A549 (cell line): ENCODE data around the gene ARHGAP4. TPM values are rescaled to one million over a fixed set of nuclear protein-coding genes. Genes with fewer than 3 reads are reported as not detected.

ENCODE experiments used
- ATAC-seq, 2 experiments: fragments of 200-7000 bp in 1 of 2; fragments of >200 bp in 1 of 2; cut with Nextera tagmentation in 1 of 2; cut with Tn5 transposase in 1 of 2; 3 replicates each; pipeline versions ENCODE4 v1.8.0 to v1.9.1; 2018 to 2020; ENCODE audit warnings: mild to moderate bottlenecking in 1 of 2, moderate library complexity in 1 of 2
- CTCF ChIA-PET: fragments of 300-600 bp; sonication (Branson Sonifier 250); formaldehyde crosslinking; extraction: SDS; loops from one replicate; lab custom pipeline; 2021; ENCODE audit warnings: antibody characterized with exemption, inconsistent platforms; lab: Yijun Ruan, JAX
- POLR2A ChIA-PET: fragments of 350-600 bp; formaldehyde crosslinking; extraction: SDS; loops from one replicate; lab custom pipeline; 2021; ENCODE audit warnings: antibody characterized with exemption, inconsistent platforms; lab: Yijun Ruan, JAX
- DNase-seq, 2 experiments: peaks; one replicate each; pipeline versions ENCODE4 v3.0.0 to v3.0.0-alpha.2; 2011 to 2016; ENCODE audit warnings: low read depth in 1 of 2, low spot score in 1 of 2
- FAIRE-seq: peaks from 2 replicates; lab custom pipeline; 2011; peaks lifted over from hg19 to GRCh38; lab: Jason Lieb, UNC
- H3K27ac ChIP-seq, 2 experiments: fragments of >200 bp; sonication (Bioruptor Twin); formaldehyde crosslinking; 3 replicates each; pipeline ENCODE4 v1.5.1; 2016 to 2017
- H3K4me1 ChIP-seq: fragments of >200 bp; sonication (Bioruptor Twin); formaldehyde crosslinking; 3 replicates; pipeline ENCODE4 v1.6.1; 2016
- H3K4me2 ChIP-seq: fragments of >200 bp; sonication (Bioruptor Twin); formaldehyde crosslinking; 3 replicates; pipeline ENCODE4 v1.6.1; 2016
- H3K4me3 ChIP-seq: fragments of >200 bp; sonication (Bioruptor Twin); formaldehyde crosslinking; 3 replicates; pipeline ENCODE4 v1.5.1; 2016
- H3K9me3 ChIP-seq: fragments of >200 bp; sonication (Bioruptor Twin); formaldehyde crosslinking; 3 replicates; pipeline ENCODE4 v1.6.1; 2016
- CHD2 ChIP-seq: fragments of 150-350 bp; IDR thresholded peaks from 2 replicates; pipeline ENCODE4 v1.6.1; 2014; ENCODE audit warnings: low read length; ENCODE audit not compliant: partially characterized antibody
- CHD4 ChIP-seq: fragments of 200-600 bp; sonication (generic); IDR thresholded peaks from 2 replicates; pipeline ENCODE4 v1.6.1; 2016; ENCODE audit warnings: antibody characterized with exemption, mild to moderate bottlenecking, borderline replicate concordance
- EHF ChIP-seq: fragments of 250-450 bp; sonication (Bioruptor Pico); IDR thresholded peaks from 2 replicates; pipeline ENCODE4 v1.5.0; 2020; ENCODE audit warnings: mild to moderate bottlenecking
- EP300 ChIP-seq, 2 experiments: fragments of >200 bp; sonication (Bioruptor Twin); formaldehyde crosslinking; IDR thresholded peaks; 2 replicates in 1 of 2; 3 replicates in 1 of 2; pipeline ENCODE4 v1.6.1; 2016 to 2017
- FOSB ChIP-seq: fragments of 250-450 bp; sonication (Bioruptor Pico); IDR thresholded peaks from 2 replicates; pipeline ENCODE4 v1.5.0; 2020; ENCODE audit warnings: mild to moderate bottlenecking, moderate library complexity
- FOSL2 ChIP-seq, 2 experiments: fragments of 450-650 bp in 1 of 2; fragments of >200 bp in 1 of 2; sonication (Bioruptor Twin) in 1 of 2; formaldehyde crosslinking; IDR thresholded peaks; 2 replicates each; pipeline versions ENCODE4 v1.5.0 to v1.6.1; 2016 to 2020; ENCODE audit warnings: mild to moderate bottlenecking in 1 of 2, moderate library complexity in 1 of 2
- HDAC2 ChIP-seq: fragments of 200-600 bp; sonication (generic); IDR thresholded peaks from 2 replicates; pipeline ENCODE4 v1.6.1; 2016
- HES2 ChIP-seq: fragments of >200 bp; sonication (Bioruptor Twin); formaldehyde crosslinking; IDR thresholded peaks from 2 replicates; pipeline ENCODE4 v1.6.1; 2016
- HMGXB4 ChIP-seq: fragments of 250-450 bp; sonication (Bioruptor Pico); IDR thresholded peaks from 2 replicates; pipeline ENCODE4 v1.5.0; 2021; ENCODE audit warnings: mild to moderate bottlenecking, moderate library complexity, borderline replicate concordance
- HOXA7 ChIP-seq: fragments of 250-450 bp; sonication (Bioruptor Pico); IDR thresholded peaks from 2 replicates; pipeline ENCODE4 v1.5.0; 2020; ENCODE audit warnings: mild to moderate bottlenecking, moderate library complexity
- HOXB13 ChIP-seq: fragments of 250-450 bp; sonication (Bioruptor Pico); IDR thresholded peaks from 2 replicates; pipeline ENCODE4 v1.5.0; 2020; ENCODE audit warnings: low read depth, mild to moderate bottlenecking, moderate library complexity
- JUN ChIP-seq, 2 experiments: fragments of >200 bp; sonication (Bioruptor Twin); formaldehyde crosslinking; IDR thresholded peaks; 2 replicates in 1 of 2; 3 replicates in 1 of 2; pipeline ENCODE4 v1.6.1; 2016 to 2017
- KDM1A ChIP-seq: fragments of 200-600 bp; sonication (generic); IDR thresholded peaks from 2 replicates; pipeline ENCODE4 v1.6.1; 2016; ENCODE audit warnings: low read depth, mild to moderate bottlenecking
- MAZ ChIP-seq: fragments of 150-350 bp; IDR thresholded peaks from 2 replicates; pipeline ENCODE4 v1.6.1; 2014; ENCODE audit warnings: antibody characterized with exemption, low read depth, low read length, borderline replicate concordance
- NFE2L2 ChIP-seq: fragments of 150-350 bp; conservative IDR thresholded peaks from 2 replicates; pipeline ENCODE4 v1.6.1; 2014; ENCODE audit warnings: low read length
- NPAS2 ChIP-seq: fragments of 250-450 bp; sonication (Bioruptor Pico); IDR thresholded peaks from 2 replicates; pipeline ENCODE4 v1.8.0; 2022; ENCODE audit warnings: mild to moderate bottlenecking, moderate library complexity, borderline replicate concordance
- RARB ChIP-seq: fragments of 250-450 bp; sonication (Bioruptor Pico); IDR thresholded peaks from 2 replicates; pipeline ENCODE4 v1.8.0; 2021; ENCODE audit warnings: mild to moderate bottlenecking, moderate library complexity
- RFX5 ChIP-seq: fragments of 450-650 bp; IDR thresholded peaks from 2 replicates; pipeline ENCODE4 v1.7.1; 2014; ENCODE audit warnings: antibody characterized with exemption, mild to moderate bottlenecking, moderate library complexity
- SMC3 ChIP-seq: fragments of >200 bp; sonication (Bioruptor Twin); formaldehyde crosslinking; IDR thresholded peaks from 3 replicates; pipeline ENCODE4 v1.6.1; 2018; ENCODE audit warnings: inconsistent platforms
- TFCP2L1 ChIP-seq: fragments of 250-450 bp; sonication (Bioruptor Pico); IDR thresholded peaks from 2 replicates; pipeline ENCODE4 v1.5.0; 2021; ENCODE audit warnings: mild to moderate bottlenecking
- TP53 ChIP-seq: fragments of 250-450 bp; sonication (Bioruptor Pico); IDR thresholded peaks from 2 replicates; pipeline ENCODE4 v1.5.0; 2021; ENCODE audit warnings: mild to moderate bottlenecking, moderate library complexity
- WGBS: methylation state at CpG from one replicate; pipeline ENCODE4 v1.1.6; 2017; ENCODE audit errors: missing lambda C conversion rate; 5-methylcytosine and 5-hydroxymethylcytosine counted together
- polyA plus RNA-seq, 4 experiments: library from polyadenylated mRNA; depleted of rRNA in 3 of 4; stranded (reverse); fragments of >200 nt; fragmentation: RNase III in 1 of 4; extraction: RNeasy Plus Mini Kit Qiagen cat#74134 plus additional on column Dnase treatment in 1 of 4; gene quantifications; 2 replicates in 3 of 4; 3 replicates in 1 of 4; pipeline ENCODE4 v1.2.3, GENCODE V29; 2011 to 2017
- TF ChIP-seq, protein P1 (sequence below): IDR thresholded peaks from 2 replicates; pipeline ENCODE4 v1.6.1; 2012
- TF ChIP-seq, protein P2 (sequence below): IDR thresholded peaks from 2 replicates; pipeline ENCODE4 v1.6.1; 2012

ARHGAP4 gene
- polyA plus RNA-seq, 2 of the 4 experiments (the other 2 are of a cell fraction) = 0.78 to 0.98 TPM

- no peak for DNase-seq
- Histone ChIP-seq H3K9me3 (no peaks in the 10 kb centered on the region), H3K4me1 (no peaks in the 10 kb centered on the region), H3K27ac (no peak overlapping the region), H3K4me2 (no peak overlapping the region), H3K4me3 (no peak overlapping the region)
- POLR2A ChIA-PET = no interaction called here
- no peak for TF ChIP-seq RFX5
- TF ChIP-seq HMGXB4 (CRISPR knock-in tag) = no peak
- no peak for TF ChIP-seq JUN (IDR thresholded peaks at IDR 0.05)
- no peak for TF ChIP-seq EP300 (IDR thresholded peaks at IDR 0.05)
- TF ChIP-seq EHF (CRISPR knock-in tag) = no peak
- TF ChIP-seq HDAC2 = no peak
- TF ChIP-seq, protein P1, sequence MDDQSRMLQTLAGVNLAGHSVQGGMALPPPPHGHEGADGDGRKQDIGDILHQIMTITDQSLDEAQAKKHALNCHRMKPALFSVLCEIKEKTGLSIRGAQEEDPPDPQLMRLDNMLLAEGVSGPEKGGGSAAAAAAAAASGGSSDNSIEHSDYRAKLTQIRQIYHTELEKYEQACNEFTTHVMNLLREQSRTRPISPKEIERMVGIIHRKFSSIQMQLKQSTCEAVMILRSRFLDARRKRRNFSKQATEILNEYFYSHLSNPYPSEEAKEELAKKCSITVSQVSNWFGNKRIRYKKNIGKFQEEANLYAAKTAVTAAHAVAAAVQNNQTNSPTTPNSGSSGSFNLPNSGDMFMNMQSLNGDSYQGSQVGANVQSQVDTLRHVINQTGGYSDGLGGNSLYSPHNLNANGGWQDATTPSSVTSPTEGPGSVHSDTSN = no peak
- TF ChIP-seq KDM1A = no peak
- no peak for TF ChIP-seq NFE2L2
- TF ChIP-seq, protein P2, sequence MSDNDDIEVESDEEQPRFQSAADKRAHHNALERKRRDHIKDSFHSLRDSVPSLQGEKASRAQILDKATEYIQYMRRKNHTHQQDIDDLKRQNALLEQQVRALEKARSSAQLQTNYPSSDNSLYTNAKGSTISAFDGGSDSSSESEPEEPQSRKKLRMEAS = no peak
- no peak for TF ChIP-seq FOSB (CRISPR knock-in tag)
- ATAC-seq = no peak
- CTCF ChIA-PET = interaction anchor here (1.0 to 1.9 kb wide), 2 partner anchors 50 to 69 kb away, joined by 3 to 5 read pairs; no protein-coding TSS in a partner anchor
- WGBS = 74% methylated on average over 8 of the region's 8 CpGs
- FAIRE-seq = no peak
Measured at GRCh38 chrX:153877571-153878261, 48.3 kb downstream of the ARHGAP4 start.

DNA sequence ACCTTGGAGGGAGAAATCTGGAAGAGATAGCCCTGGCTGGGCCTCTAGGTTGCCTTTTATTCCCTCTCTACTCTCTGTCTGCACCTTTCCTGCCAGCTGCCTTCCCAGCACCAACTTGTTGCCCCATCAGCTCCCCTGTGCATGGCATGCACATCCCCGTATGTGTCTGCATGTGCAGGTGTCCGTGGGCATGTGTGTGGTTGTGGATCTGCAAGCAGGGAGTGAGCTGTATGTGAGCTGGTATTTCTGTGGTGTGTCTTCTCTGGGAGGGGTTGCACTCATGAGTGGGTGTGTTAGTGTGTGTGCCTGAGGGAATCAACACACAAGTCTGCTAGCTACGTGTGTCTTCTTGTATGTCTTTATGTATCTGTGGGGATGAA, 50.0 kb downstream of the ARHGAP4 start:
- 50% methylated on average over 2 of the region's 3 CpGs for WGBS
- TF ChIP-seq HOXA7 (CRISPR knock-in tag) (no peak), HMGXB4 (CRISPR knock-in tag) (no peak), NPAS2 (no peak), MAZ (no peak), HES2 (no peak), TFCP2L1 (no peak), CHD4 (no peak), NFE2L2 (no peak), SMC3 (no peak), CHD2 (no peak), JUN (IDR thresholded peaks at IDR 0.05) (no peak), HOXB13 (CRISPR knock-in tag) (no peak), TP53 (CRISPR knock-in tag) (no peak), FOSL2 (IDR thresholded peaks at IDR 0.05) (no peak), FOSL2 (CRISPR knock-in tag; IDR thresholded peaks at IDR 0.05) (no peak), KDM1A (no peak), RARB (CRISPR knock-in tag) (no peak), FOSB (CRISPR knock-in tag) (no peak)
- TF ChIP-seq, protein P1 = no peak
- TF ChIP-seq, all 56 proteins: peak for 0

More for the DNA sequence above, 50.0 kb downstream of the ARHGAP4 start:
- Histone ChIP-seq H3K27ac (no peak overlapping the region), H3K9me3 (no peaks in the 10 kb centered on the region), H3K4me1 (no peaks in the 10 kb centered on the region), H3K4me3 (no peak overlapping the region), H3K4me2 (no peak overlapping the region)
- POLR2A ChIA-PET = no interaction called here
- DNase-seq (no peak), FAIRE-seq (no peak), ATAC-seq (no peak)
- CTCF ChIA-PET = interaction anchor here (0.6 to 1.2 kb wide), 3 partner anchors 28 to 46 kb away, joined by 3 to 4 read pairs (median 3); no protein-coding TSS in a partner anchor
